Ovary (tissue), 9 donors: ENCODE measurements around the gene KCNIP4. TPM values are rescaled to one million over a fixed set of nuclear protein-coding genes. Genes with fewer than 3 reads are reported as not detected.

ENCODE experiments used
- DNase-seq, 5 donors: peaks; one replicate each; pipeline ENCODE4 v3.0.0-alpha.2; 2019 to 2020
- H3K27ac ChIP-seq, 2 donors: fragments of 200-600 bp; one replicate each; pipeline versions ENCODE4 v1.5.1 to v1.8.0; 2019 to 2022
- H3K27me3 ChIP-seq: fragments of 200-600 bp; one replicate; pipeline ENCODE4 v1.8.0; 2022
- H3K36me3 ChIP-seq: fragments of 200-600 bp; sonication (generic); one replicate; pipeline ENCODE4 v1.5.1; 2019
- H3K4me1 ChIP-seq: one replicate; pipeline ENCODE4 v1.8.1; 2013; ENCODE audit warnings: mild to moderate bottlenecking, moderate library complexity; ENCODE audit not compliant: insufficient read depth
- H3K4me3 ChIP-seq: fragments of 200-600 bp; sonication (generic); one replicate; pipeline ENCODE4 v1.5.1; 2017
- H3K9me3 ChIP-seq, 2 donors: fragments of 200-600 bp in 1 of 2; sonication (generic) in 1 of 2; one replicate each; pipeline versions ENCODE4 v1.5.1 to v1.8.1; 2013 to 2019; ENCODE audit warnings: mild to moderate bottlenecking in 1 of 2, moderate library complexity in 1 of 2
- CTCF ChIP-seq, 3 donors: fragments of 450-650 bp in 2 of 3; fragments of 200-600 bp in 1 of 3; IDR thresholded peaks; one replicate each; pipeline versions ENCODE4 v1.5.1 to v1.8.0; 2016 to 2022; ENCODE audit warnings: antibody characterized with exemption in 3 of 3, mild to moderate bottlenecking in 1 of 3
- EP300 ChIP-seq: sonication (generic); formaldehyde crosslinking; IDR thresholded peaks from one replicate; pipeline ENCODE4 v1.6.1; 2017; ENCODE audit warnings: antibody characterized with exemption
- POLR2A ChIP-seq: fragments of 450-650 bp; IDR thresholded peaks from one replicate; pipeline ENCODE4 v1.6.1; 2017; ENCODE audit warnings: antibody characterized with exemption, mild to moderate bottlenecking, moderate library complexity
- WGBS, 3 donors: extraction: QIAGEN DNeasy Blood & Tissue Kit in 1 of 3; methylation state at CpG; one replicate each; pipeline versions ENCODE4 v1.1.5 to v1.1.7; 2013 to 2017; 5-methylcytosine and 5-hydroxymethylcytosine counted together
- intact Hi-C, 4 donors: fragments of 100-400 bp; cut with DNase I; formaldehyde crosslinking; loops; one replicate each; pipeline versions ENCODE4 v1.11.0 to v1.15.1; 2022 to 2023
- polyA plus RNA-seq, 2 donors: library from polyadenylated mRNA; stranded (reverse); fragments of 200-250 nt in 1 of 2; fragments of 350-450 nt in 1 of 2; fragmentation: Illumina TruSeq in 1 of 2; extraction: RNeasy Lipid Tissue Mini Kit (QIAGEN cat#74804) in 1 of 2; gene quantifications; one replicate each; pipeline ENCODE4 v1.2.3, GENCODE V29; 2013 to 2014
- total RNA-seq, 7 donors: library from RNA; depleted of rRNA in 2 of 7; stranded (reverse); fragments of >200 nt in 2 of 7; fragmentation: NEBNext Ultra II Directional in 3 of 7; extraction: Animal tissue kit (Norgen Biotek cat#: 25700) in 3 of 7; gene quantifications; one replicate each; pipeline versions ENCODE4 v1.1.0 to v1.2.4, GENCODE V29; 2016 to 2023
- donor health status: DM: no; HTN: no; CAD: no; lungs with moderate emphysema.
- donor health status: DM: no; HTN: no; CAD: no.
- donor health status: Bipolar disorder and iron deficiency.
- donor health status: DM: yes; HTN: yes; CAD: no.
- donor health status: DM: no; HTN: no; CAD: no.
- donor health status: DM: yes; HTN: yes; CAD: no.

Gene KCNIP4
- total and polyA plus RNA-seq, 9 donors, result 0.11 to 3.9 (median 0.93) TPM; not detected in 1

- TF ChIP-seq CTCF (IDR thresholded peaks at IDR 0.05) (no peak), EP300 (no peak), POLR2A (no peak)
- H3K36me3 ChIP-seq, result no peaks in the 10 kb centered on the region
- no peaks in the 10 kb centered on the region for H3K4me1 ChIP-seq
- no peaks in the 10 kb centered on the region for H3K27me3 ChIP-seq
- H3K27ac ChIP-seq, result no peak overlapping the region
- no peak for DNase-seq
- H3K9me3 ChIP-seq, result no peaks in the 10 kb centered on the region
- 82 to 92% (median 86%) methylated on average over 4 of the region's 4 CpGs for WGBS, 3 donors
- intact Hi-C loops, result no loop called here
- H3K4me3 ChIP-seq, result no peak overlapping the region
Measured at GRCh38 chr4:21090094-21090666, 858.4 kb downstream of the KCNIP4 start.

DNA sequence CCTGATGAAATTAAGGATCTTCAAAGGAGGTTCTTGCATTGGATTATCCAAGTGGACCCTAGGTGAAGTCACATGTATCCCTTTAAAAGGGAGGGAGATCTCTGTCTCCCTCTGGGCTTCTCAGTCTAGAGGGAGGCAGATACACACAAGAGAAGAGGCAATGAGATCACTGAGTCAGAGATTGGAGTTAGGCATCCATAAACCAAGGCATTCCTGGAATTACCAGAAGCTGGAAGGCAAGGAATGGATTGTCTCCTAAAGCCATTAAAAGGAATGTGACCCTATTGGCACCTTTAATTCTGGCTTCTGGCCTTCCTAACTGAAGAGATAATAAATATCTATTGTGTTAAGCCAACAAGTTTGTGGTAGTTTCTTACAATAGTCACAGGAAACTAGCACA, 865.2 kb downstream of the KCNIP4 start:
- Histone ChIP-seq H3K4me1 (no peaks in the 10 kb centered on the region), H3K27ac (no peak overlapping the region), H3K4me3 (no peak overlapping the region), H3K27me3 (no peaks in the 10 kb centered on the region), H3K36me3 (no peaks in the 10 kb centered on the region), H3K9me3 (no peaks in the 10 kb centered on the region)
- no peak for DNase-seq
- intact Hi-C loops, result no loop called here
- no peak for TF ChIP-seq EP300
- TF ChIP-seq CTCF (IDR thresholded peaks at IDR 0.05), result no peak
- TF ChIP-seq POLR2A, result no peak

DNA sequence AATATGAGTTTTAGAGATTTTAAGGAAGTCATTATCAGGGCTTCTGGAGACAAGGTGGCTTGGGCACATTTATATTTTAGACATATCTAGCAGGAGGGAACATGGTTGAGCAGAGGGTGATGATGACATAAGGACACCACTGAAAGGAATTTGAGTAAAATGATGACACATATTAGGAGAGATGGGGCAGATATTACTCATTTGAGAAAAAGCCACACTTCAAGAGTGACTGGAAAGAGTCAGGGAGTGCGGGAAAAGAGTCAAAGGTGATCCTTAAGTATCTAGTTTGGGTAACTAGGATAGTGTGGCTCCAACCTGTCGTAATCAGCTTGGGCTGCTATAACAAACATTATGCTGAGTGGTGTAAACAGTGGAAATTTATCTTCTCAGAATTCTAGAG, 870.6 kb downstream of the KCNIP4 start:
- intact Hi-C loops, result no loop called here
- 78 to 94% (median 87%) methylated on average over 2 of the region's 2 CpGs for whole genome bisulfite sequencing, 3 donors
- no peak overlapping the region for H3K4me3 ChIP-seq
- H3K4me1 ChIP-seq, result no peaks in the 10 kb centered on the region
- H3K27me3 ChIP-seq, result no peaks in the 10 kb centered on the region
- no peaks in the 10 kb centered on the region for H3K9me3 ChIP-seq
- H3K27ac ChIP-seq, result no peak overlapping the region
- DNase-seq, result no peak
- H3K36me3 ChIP-seq, result no peaks in the 10 kb centered on the region
- no peak for TF ChIP-seq CTCF (IDR thresholded peaks at IDR 0.05)
- no peak for TF ChIP-seq EP300
- no peak for TF ChIP-seq POLR2A

DNA sequence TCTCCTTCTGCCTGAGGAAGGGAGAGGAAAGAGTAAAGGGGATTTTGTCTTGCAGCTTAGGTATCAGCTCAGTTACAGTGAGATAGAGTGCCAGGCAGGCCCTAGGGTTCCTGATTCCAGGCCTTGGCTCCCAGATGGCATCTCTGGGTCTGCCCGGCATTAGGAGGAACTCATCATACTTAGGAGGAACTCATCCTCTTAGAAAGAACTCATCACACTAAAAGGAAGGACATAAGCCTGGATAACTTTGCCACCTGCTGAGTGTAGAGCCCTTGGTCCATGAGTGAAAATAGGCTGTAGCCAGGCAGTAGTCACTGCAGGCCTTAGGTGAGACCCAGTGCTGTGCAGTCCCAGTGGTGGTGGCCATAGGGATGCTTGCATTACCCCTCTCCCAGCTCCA, 881.2 kb downstream of the KCNIP4 start:
- Histone ChIP-seq H3K4me1 (no peaks in the 10 kb centered on the region), H3K36me3 (no peaks in the 10 kb centered on the region), H3K4me3 (no peak overlapping the region), H3K27ac (no peak overlapping the region), H3K9me3 (no peaks in the 10 kb centered on the region), H3K27me3 (no peaks in the 10 kb centered on the region)
- no peak for DNase-seq
- intact Hi-C loops, result no loop called here
- TF ChIP-seq EP300 (no peak), POLR2A (no peak), CTCF (IDR thresholded peaks at IDR 0.05) (no peak)
- 88 to 97% (median 92%) methylated on average over 1 of the region's 1 CpG for WGBS, 3 donors
